ENCODE data around the gene TNRC6A.

The TNRC6A gene

DNA sequence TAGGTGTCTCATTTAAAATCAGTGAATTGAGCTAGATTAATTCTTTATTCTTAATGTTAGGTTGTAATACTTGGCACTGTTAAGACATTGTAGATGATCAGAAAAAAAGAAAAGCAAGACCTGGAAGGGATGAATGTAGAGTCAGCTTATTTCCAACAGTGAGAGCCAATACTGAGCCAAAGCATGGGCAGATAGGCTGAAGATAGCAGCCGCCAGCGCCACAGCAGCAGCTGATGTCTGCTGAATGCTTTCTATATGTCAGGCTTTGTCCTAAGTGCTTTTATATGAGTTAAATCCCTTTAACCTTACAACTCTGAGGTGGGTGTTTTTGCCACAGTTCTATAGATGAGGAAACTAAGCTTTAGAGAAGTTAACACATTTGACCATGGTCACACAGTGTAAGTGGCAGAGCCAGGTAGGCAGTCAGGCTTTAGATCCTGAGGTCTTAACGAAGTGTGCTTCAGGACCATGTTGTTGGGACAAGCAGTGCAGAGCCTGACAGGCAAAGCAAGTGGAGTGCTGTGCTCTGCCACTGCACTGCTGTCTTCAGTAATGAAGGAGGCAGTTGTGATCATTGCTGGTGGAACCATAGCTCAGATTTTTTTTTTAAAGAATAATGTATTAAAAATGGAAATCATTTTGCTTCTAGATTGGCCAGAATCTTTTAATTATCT, 25.9 kb downstream of the TNRC6A start:
- no peak for DNase-seq (ENCODE audit: low read depth in 1 of 2, low spot score in 1 of 2)

GRCh38 chr16:24758373-24758772, 28.9 kb downstream of the TNRC6A start:
- DNase-seq (ENCODE audit: low read depth in 1 of 2, low spot score in 1 of 2), result no peak

GRCh38 chr16:24759006-24759405, 29.6 kb downstream of the TNRC6A start:
- no peak for DNase-seq (ENCODE audit: low read depth in 1 of 2, low spot score in 1 of 2)

- DNase-seq (ENCODE audit: low read depth in 1 of 2, low spot score in 1 of 2), result no peak
Observed at GRCh38 chr16:24761526-24761925, 32.1 kb downstream of the TNRC6A start.

GRCh38 chr16:24764916-24765315, 35.5 kb downstream of the TNRC6A start:
- DNase-seq (ENCODE audit: low read depth in 1 of 2, low spot score in 1 of 2), result no peak

- no peak for DNase-seq (ENCODE audit: low read depth in 1 of 2, low spot score in 1 of 2)
Observed at GRCh38 chr16:24766057-24766456, 36.6 kb downstream of the TNRC6A start.

GRCh38 chr16:24769806-24770205, 40.4 kb downstream of the TNRC6A start:
- DNase-seq (ENCODE audit: low read depth in 1 of 2, low spot score in 1 of 2), result no peak

GRCh38 chr16:24771132-24771778, 41.8 kb downstream of the TNRC6A start:
- no peak for DNase-seq (ENCODE audit: low read depth in 1 of 2, low spot score in 1 of 2)

- no peak for DNase-seq (ENCODE audit: low read depth in 1 of 2, low spot score in 1 of 2)
Observed at GRCh38 chr16:24771779-24772157, 42.3 kb downstream of the TNRC6A start.

- DNase-seq (ENCODE audit: low read depth in 1 of 2, low spot score in 1 of 2), result no peak
Observed at GRCh38 chr16:24773771-24774427, 44.4 kb downstream of the TNRC6A start.

- no peak for DNase-seq (ENCODE audit: low read depth in 1 of 2, low spot score in 1 of 2)
Observed at GRCh38 chr16:24774510-24774909, 45.1 kb downstream of the TNRC6A start.

- DNase-seq (ENCODE audit: low read depth in 1 of 2, low spot score in 1 of 2), result no peak
Observed at GRCh38 chr16:24775455-24775854, 46.0 kb downstream of the TNRC6A start.

GRCh38 chr16:24776501-24777220, 47.2 kb downstream of the TNRC6A start:
- DNase-seq (ENCODE audit: low read depth in 1 of 2, low spot score in 1 of 2), result no peak

GRCh38 chr16:24778671-24779070, 49.2 kb downstream of the TNRC6A start:
- no peak for DNase-seq (ENCODE audit: low read depth in 1 of 2, low spot score in 1 of 2)

GRCh38 chr16:24781256-24781655, 51.8 kb downstream of the TNRC6A start:
- DNase-seq (ENCODE audit: low read depth in 1 of 2, low spot score in 1 of 2), result no peak

- no peak for DNase-seq (ENCODE audit: low read depth in 1 of 2, low spot score in 1 of 2)
Observed at GRCh38 chr16:24784121-24784520, 54.7 kb downstream of the TNRC6A start.

DNA sequence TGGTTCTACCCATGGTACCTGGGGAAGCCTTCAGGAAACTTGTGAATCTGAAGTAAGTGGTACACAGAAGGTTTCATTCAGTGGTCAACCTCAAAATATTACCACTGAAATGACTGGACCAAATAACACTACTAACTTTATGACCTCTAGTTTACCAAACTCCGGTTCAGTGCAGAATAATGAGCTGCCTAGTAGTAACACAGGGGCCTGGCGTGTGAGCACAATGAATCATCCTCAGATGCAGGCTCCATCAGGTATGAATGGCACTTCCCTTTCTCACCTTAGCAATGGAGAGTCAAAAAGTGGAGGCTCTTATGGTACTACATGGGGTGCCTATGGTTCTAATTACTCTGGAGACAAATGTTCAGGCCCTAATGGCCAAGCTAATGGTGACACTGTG, 60.4 kb downstream of the TNRC6A start:
- no peak for DNase-seq (ENCODE audit: low read depth in 1 of 2, low spot score in 1 of 2)

GRCh38 chr16:24800586-24800985, 71.1 kb downstream of the TNRC6A start:
- DNase-seq (ENCODE audit: low read depth in 1 of 2, low spot score in 1 of 2), result no peak

GRCh38 chr16:24801761-24802302, 72.4 kb downstream of the TNRC6A start:
- DNase-seq (ENCODE audit: low read depth in 1 of 2, low spot score in 1 of 2), result no peak

GRCh38 chr16:24805484-24805883, 76.0 kb downstream of the TNRC6A start:
- DNase-seq (ENCODE audit: low read depth in 1 of 2, low spot score in 1 of 2), result no peak

- DNase-seq (ENCODE audit: low read depth in 1 of 2, low spot score in 1 of 2), result no peak
Observed at GRCh38 chr16:24807301-24807700, 77.8 kb downstream of the TNRC6A start.

Data from stimulated activated CD4-positive, alpha-beta T cell treated with anti-CD3 and anti-CD28 coated beads, Interleukin-15, amount 100 ng/mL, for 1 hour (primary cell).